HG03025 (cell line): ENCODE data around the gene NKD2.

Source experiments
- ATAC-seq: cut with Tn5 transposase; IDR thresholded peaks from one replicate; pipeline ENCODE4 v1.9.1; 2021; ENCODE audit warnings: mild to moderate bottlenecking, moderate library complexity; ENCODE audit not compliant: unreplicated experiment, low FRiP score

The NKD2 gene

DNA sequence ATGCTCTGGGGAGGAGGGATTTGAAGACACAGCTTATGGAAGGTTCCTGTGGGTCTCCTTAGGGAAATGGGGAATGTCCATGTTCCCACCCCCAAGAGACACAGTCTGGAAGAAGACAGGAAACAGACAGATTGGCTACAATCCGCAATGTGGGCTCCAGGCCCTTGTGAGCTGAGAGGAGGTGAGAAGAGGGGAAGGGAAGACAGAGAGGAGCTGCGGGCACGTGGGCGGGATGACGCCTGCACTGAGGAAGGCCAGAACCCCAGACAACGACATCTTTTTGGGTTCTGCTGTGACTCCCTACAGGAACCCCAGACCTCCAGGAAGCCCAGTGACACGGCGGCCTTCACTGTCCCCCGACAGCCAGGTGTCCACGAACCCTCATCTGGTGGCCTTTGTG lies 29.9 kb upstream of the NKD2 start:
- ATAC-seq = no peak

DNA sequence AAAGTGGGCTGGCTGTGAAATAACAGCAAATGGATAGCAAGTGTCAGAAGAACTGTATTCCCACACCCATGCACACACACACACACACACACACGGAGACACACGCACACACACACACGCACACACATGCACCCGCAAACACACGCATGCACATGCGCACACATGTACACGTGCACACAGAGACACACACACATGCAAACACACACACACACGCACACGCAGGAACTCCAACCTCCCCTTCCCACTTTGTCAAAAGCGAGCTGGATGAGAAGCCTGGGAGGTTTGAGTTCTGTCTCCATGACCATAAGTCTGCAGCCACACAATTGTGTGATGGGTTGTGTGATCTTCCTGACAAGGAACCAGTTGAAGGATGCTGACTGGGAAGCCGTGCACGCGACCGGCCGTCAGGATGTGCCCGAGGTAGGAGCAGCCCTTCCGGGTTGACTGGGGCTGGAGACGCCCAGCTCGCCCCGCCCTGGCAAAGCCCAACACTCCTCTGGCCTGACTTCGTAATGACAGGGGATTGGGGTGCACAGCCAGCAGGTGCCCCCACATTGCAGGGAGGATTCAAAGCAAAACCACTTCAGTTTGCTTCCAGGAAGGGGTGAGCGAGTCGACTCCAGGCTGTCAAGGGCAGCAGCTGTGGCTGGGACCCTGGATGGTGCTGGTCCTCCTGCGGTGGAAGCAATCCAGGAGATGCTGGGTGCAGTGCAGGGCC lies 29.3 kb upstream of the NKD2 start:
- ATAC-seq = no peak

DNA sequence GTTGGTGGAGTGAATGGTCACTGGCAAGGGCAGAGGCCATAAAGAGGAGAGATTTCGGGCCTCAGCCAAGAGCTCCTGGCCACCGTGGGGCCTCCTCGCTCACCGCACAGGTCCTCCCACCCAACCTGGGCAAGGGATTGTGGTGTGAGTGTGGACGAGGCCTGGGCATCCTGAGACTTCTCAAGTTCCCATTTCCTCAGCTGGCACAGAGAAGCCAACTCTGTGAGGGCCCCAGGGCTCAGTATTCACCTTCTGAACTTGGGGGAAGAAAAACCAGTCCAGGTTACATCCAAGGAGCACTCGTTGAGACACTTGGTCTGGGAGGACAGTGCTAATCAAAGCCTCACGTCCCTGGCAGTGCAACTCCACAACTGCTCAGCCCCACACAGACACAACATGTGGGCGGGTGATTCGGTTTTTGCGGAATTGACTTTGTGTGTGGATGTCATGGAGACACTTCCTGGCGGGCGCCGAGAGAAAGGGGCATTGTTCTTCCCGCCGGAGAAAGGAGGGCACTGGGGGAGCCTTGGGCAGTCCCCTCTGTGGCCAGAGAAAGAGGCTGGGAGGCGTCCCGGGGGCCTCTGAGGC lies 28.5 kb upstream of the NKD2 start:
- ATAC-seq = no peak

DNA sequence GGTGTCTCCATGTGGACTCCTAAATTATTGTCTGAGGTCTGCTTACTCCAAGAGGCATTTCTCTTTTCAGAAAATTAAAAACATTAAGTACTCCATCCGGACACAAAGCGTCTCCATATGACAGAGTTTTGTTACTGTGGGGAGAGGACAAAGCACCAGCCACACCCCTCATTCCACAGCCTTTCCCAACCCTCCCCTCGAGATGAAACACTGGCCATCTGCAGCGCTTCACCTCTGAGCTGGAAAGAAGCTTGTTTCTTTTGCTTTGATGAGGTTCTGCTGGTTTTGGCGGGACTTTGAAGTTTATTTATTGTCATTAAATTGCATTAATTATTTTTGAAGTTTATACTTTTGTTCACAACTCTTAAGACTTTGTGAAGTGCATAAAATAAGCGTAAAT lies 27.6 kb upstream of the NKD2 start:
- no peak for ATAC-seq

DNA sequence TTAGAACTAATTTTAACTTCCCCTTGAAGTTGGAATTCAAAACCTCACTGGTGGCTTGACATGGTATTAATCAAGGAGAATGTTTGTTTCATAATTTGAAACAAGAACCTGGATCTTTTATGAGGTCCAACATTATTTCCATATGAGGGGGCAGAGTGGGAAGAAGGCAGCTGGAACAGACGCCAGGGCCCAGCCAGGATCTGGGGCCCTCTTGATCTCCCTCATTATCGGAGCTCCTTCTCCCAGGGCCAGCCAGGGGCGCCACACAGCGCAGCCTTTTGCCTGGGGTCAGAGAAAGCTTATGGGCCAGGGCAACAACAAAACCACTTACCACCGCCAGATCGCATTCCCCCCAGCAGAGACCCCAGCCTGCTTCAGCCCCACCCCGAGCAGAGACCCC lies 27.1 kb upstream of the NKD2 start:
- no peak for ATAC-seq

DNA sequence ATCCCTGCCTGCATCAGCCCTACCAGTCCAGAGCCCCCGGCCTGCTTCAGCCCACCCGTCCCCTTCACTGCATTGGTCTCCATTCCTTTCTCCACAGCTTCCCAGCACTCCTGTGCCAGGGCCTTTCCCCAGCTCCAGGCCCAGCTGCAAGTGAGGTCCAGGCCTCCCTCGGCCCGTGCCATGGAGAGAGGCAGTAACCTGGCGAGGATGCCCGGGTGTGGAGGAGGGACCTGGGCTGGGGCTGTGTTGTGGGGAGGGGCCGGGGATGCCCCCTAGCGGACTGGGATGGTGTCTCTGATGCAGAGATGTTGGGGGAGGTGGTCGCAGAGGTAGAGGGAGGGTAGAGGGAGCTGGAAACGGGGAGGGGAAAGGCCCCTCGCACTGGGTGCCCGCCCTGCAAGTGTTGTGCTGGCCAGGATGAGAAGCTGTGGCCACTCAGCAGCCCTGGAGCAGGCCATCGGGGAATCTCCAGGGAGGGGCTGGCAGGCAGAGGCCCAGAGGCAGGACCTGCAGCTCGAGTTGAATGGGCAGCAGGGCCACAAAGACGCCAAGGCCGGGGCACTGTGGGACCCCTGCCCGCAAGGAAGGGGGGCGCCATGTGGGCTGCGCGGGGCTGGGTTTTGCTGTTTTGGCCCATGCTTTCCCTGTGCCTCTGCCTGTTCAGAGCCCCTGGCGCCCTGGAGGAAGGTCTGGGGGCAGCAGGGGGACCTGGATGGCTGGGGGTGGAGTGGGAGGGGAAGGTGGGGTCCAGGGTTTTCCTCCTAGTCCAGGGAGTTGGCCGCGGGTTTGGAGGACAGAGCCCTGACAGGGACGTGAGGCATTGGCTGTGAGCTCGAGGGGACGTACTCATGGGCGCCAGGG lies 26.0 kb upstream of the NKD2 start:
- ATAC-seq = no peak

DNA sequence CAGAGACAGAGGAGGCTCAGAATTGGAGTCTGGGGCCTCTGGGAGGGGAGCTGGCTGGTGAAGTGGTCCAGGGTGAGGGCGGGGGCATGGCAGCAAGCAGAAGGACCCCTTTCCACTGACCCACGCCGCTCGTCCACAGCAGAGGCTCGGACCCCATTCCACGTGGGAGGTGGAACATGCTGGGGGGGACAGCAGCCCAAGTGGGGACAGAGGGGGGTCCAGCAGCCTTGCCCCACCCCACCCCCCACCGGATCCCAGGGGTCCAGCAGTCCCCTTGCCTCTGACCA lies 25.4 kb upstream of the NKD2 start:
- no peak for ATAC-seq

DNA sequence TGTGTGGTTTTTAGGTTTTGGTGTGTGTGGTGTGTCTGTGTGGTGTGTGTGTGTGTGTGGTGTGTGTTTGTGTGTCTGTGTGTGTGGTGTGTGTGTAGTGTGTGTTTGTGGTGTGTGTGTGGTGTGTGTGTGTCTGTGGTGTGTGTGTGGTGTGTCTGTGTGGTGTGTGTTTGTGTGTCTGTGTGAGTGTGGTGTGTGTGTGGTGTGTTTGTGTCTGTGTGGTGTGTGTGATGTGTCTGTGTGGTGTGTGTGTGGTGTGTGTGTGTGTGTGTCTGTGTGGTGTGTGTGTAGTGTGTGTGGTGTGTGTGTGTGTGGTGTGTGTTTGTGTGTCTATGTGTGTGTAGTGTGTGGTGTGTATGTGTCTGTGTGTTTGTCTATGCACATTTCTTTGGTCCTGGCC lies 25.0 kb upstream of the NKD2 start:
- ATAC-seq = no peak

DNA sequence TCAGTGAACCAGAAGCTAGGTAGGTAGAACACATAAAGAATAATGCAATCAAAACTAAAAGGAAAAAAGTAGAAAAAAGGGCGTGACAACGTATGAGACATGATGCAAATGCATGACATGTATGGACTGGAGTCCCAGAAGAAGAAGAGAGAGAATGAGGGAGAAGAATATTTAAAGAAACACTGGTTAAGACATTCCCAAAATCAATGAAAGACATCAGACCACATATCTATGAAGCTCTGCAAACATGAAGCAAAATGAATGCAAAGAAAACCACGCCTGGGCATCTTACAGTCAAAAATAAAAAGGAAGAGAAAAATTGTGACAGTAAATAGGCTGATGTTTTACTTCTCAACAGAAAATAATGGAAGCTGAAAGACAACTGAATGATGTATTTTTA lies 23.8 kb upstream of the NKD2 start:
- ATAC-seq = no peak

DNA sequence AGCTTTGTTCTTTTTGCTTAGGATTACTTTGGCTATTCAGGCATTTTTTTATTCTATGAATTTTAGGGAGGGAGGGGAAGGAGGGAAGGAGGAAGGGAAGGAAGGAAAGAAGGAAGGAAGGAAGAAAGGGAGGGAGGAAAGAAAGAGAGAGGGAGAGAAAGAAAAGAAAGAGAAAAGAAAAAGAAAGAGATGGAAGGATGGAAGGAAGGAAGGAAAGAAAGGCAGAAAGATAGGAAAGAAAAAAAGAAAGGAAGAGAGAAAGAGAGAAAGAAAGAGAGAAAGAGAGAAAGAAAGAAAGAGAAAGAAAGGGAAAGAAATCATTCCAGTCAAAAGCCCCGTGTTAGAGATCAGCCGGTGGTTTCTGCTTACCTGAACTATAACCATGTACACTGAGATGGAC lies 20.8 kb upstream of the NKD2 start:
- ATAC-seq = no peak

DNA sequence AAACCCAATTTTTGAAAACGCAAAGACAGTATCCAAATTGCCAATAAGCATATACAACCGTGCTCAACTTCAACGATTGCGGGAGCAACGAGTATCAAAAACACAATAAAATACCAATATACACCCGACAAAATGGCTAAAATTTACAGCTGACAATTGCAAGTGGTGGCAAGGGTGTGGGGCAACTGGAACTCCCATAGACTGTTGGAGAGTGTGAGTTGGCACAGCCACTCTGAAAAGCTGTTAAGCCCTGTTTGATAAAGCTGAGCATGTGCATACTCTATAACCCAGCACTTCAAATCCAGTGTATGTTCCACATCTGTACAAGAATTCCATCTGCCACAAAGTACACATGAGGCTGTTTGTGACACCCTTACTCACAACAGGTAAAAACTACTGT lies 20.3 kb upstream of the NKD2 start:
- no peak for ATAC-seq

DNA sequence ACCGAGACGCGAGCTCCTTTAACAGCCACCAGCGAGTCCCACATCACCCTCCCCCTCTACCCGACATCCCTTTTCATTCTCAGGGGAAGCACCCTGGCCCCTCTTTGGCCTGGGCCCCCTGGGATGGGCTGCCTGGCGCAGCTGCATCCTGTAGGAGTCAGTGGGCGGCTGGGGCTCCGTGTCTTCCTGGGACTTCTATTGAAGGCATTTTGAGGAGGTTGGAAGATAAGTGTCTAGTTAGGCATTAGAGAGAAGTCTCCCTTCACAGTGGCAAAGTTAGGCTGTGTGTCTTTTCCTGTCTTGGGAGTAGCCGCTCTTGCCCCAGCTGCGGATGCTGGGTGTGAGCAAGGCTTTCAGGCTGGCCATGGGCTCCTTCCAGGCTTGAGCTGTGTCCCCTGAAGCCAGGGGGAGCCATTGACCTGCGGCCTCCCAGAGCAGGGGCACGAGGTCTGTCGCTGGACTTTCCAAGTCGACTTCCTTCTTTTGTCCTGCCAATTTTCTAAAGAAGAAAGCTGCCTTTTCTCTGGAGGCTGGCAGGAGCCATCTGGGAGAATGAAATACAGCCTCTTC lies 18.6 kb upstream of the NKD2 start:
- no peak for ATAC-seq

DNA sequence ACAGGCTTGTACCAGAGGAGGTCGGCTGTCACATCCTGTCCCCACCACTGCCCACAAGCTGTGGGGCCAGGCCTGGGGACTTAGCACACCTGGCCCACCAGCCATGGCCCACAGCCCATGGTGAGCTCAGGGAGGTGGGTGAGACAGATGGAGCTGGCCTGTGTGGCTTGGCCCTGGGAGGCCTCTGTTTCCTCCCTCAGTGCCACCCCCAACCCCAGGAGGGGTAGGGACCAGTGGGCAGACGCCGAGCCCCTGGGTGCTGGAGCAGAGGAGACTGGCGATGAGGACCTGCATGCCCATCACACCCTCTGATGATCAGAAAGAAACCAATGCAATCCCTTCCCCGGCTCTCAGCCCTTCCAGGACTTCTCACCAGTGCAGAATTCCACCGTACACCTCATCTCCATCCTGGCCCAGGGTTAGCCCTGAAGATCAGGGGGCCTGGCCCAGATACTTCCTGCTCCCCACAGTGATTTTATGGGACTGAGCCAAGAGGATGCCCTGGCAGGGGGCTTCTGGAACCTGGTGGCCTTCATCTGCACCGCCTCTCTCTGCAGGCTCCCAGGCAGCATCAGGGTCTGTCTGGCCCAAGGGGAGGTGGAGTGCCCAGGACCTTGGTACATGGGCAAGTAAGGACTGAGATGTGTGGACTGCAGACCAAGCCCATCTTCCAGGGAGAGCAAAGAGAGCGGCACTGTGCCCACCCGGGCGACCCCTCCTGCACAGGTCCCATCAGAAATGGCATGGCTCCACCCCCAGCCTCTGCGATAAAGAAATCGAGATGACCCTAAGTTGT lies 16.9 kb upstream of the NKD2 start:
- no peak for ATAC-seq

DNA sequence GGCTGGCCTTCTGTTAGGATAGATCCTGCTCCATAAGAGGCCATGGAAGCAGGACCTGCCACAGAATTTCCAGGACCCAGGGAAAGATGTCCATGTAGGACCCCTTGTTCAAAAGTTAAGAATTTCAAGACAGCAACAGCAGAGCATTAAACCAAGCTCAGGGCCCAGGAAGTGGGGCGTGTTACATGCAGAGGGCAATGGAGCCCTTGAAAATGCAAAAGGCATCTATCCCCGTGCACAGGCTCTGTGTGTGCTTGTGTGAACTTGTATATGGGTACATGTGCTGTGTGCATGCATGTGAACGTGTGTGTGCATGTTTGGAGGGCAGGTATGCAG lies 14.4 kb upstream of the NKD2 start:
- no peak for ATAC-seq

DNA sequence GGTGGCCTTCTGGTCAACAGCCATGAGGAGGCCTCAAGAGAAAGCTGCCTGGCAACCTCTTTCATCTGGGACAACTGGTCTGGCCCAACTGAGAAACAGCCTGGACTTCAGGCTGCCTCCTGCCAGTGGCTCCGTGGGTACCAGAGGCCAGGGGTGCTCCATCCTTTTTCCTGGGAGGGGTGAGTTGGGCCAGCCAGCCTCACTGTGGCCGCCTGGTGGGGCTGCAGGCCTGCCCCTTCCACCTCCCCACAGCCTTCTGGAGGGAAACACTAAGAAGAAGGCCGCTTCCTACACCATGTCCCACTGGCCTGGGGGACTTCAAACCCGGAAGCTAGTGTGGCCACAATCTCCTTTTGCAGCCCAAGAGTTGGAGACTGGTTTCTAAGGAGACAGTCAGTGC lies 13.8 kb upstream of the NKD2 start:
- no peak for ATAC-seq

DNA sequence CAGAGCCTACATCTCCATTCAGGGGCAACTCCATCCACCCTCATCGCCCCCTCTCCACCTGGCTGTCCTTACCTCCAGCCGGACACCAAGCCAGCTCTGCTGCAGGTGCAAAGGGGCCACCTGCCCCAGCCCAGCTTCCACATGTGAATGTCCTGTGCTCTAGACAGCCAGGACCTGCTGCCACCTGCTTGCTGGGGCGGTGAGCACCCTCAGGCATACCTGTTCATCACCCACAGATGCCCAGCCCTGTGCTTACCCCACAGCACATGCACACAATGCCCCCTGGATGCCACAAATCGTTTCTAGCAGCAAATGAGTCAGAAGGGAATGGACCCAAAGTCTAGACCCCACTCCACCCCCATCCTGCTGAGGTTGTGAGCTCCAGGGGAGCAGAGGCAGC lies 13.3 kb upstream of the NKD2 start:
- ATAC-seq = no peak

DNA sequence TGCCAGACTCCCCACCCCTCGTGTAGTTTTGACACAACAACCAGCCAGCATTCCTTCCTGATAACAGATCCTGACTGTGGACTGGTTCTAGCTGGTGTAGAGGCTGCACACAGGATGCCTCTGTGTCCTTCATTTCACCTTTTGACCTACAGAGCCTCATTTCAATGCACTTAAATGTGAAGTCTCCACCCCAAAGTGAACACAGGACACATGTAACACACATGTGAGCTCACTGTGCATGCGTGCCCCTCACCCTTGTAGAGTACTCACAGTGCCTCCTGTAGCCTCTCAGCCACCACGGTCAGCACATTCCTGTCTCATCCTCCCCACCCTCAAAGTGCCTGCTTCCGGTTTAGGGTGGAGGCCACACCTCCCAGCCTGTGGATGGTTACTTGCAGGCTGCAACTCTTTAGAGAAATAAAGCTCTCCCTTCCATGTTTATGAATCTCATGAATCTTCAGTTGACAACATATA lies 11.6 kb upstream of the NKD2 start:
- ATAC-seq = no peak

DNA sequence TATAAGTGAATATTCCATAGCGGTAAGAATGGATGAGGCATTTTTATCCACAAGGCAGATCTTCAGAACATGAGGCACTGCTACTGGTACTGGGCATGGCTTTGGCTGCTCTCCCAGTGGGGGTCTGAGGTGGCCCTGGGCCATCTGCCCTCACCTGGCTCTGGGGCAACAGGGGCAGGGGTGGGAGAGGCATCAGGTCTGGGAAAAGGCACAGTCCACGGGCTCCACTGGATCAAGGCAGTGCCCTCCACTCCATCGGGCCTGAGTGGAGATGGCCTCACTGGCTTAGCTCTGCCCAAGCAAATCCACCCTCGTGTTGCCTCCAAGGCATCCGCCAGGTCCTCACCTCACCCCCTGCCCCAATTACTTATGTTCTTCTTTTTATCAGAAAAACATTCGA lies 10.9 kb upstream of the NKD2 start:
- ATAC-seq = no peak

DNA sequence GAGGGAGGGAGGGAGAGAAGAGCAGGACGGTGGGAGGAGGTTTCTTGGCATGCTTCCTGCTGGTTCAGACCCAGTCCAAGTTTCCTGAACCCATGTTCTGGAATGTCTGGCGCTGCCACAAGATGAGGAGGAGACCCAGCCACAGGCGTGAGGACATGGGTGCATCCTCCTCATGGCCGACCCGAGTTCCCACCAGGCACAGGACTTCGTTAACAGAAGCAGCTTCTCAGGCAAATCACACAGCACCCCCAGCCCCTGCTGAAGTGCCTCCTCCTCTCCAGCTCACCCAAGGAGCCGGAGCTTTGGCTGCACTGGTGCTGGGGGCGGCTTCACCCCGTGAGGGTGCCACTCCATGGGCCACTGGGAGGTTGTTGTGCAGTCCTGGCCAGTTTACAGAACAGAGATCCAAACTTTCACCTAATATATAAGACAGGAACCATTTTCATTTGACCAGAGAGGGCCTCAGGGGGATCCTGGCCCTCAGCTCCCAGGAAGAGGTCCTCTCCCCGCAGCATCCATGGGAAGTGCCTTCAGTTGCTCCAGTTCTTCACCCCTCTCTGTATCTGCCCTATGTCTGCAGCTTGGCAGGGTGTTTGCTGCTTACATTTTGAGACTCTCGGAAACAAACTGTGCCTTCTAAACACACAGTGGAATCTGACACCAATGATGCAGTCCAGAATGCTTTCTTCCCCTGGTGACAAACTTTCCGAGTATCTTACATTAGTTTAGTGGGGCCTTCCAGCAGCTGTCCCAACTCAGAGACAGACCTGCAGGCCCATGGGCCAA lies 10.2 kb upstream of the NKD2 start:
- no peak for ATAC-seq

DNA sequence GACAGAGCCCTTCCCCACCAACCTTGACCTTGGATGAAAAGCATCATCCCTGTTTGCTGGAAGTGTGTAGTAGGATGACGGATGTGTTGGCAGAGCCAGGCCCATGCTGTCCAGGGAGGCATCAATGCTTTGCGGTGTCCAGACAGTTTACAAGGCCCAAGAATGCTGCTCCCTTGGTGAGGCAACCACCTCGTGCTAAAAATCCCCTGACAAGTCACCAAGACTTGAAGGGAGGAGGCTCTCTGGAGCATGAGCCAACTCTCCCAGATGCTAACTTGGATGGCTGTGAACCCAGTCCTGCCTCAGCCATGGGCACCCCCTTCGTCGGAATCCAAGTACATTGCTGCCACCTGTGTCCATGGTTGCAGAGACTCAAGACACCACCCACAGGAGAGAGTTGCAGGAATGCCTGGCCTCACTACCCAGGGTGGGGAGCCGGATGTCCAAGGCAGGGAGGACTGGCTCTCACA lies 9.5 kb upstream of the NKD2 start:
- no peak for ATAC-seq
